ENCODE measurements around the gene SGK1.

- no peak for TF ChIP-seq CTCF (IDR thresholded peaks at IDR 0.05)
- no peak for TF ChIP-seq EZH2phosphoT487 (IDR thresholded peaks at IDR 0.05; ENCODE audit: borderline replicate concordance, low read depth)
- TF ChIP-seq RAD21 (IDR thresholded peaks at IDR 0.05; ENCODE audit: low read length), result no peak
- TF ChIP-seq REST (IDR thresholded peaks at IDR 0.05; ENCODE audit: low read depth, low read length), result no peak
- no peak for TF ChIP-seq ZBTB33 (IDR thresholded peaks at IDR 0.05; ENCODE audit: borderline replicate concordance, low read depth)
- no peak for TF ChIP-seq RCOR1 (IDR thresholded peaks at IDR 0.05; ENCODE audit: low read length)
- TF ChIP-seq PBX3 (IDR thresholded peaks at IDR 0.05), result peak; percentile 63
These were observed 35.0 kb upstream of the SGK1 start for GRCh38 chr6:134352786-134353480.

All from SK-N-SH (cell line).